Measurements from ENCODE around the gene NBEA. TPM values are rescaled to one million over a fixed set of nuclear protein-coding genes. Genes with fewer than 3 reads are reported as not detected.

NBEA gene
- total RNA-seq, 2 donors from 2014 or later = 0.62 to 1.2 TPM

DNA sequence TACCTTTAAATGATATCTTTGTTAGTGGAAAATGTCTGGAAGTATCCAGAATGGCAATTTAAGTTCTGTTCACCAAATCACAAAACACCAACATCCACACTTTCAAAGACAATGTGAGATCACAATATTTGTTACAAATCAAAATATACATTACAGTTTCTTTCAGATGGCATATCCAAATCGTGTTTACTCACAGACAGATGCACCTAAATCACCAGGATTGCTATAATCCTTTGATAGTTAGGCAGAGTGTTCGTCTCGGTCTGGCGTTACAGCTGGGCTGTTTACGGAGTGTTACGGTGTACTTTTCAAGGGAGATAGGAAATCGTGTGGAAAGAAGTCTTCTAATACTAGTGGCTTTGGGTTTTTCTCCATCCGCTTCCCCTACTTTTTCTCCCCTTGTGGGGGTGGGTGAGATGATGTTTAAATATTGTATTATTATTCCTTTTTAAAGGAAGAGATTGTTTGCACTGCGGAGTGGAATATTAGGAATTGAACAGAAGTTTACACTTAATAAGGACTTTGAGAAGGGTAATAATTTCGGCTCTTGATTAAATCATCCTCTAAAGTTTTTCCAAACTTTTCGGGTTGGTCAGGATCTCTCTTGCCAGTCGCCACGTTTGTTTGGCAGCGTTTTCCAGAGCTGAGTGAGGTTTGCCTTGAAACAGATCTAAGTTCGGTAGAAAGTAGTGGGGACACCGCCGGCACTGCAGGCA lies 532.6 kb downstream of the NBEA start:
- peaks cover 73% of the 10 kb centered on the region for H3K27me3 Mint-ChIP-seq (ENCODE audit: low read depth)
- H3K36me3 Mint-ChIP-seq (ENCODE audit: insufficient read depth in 2 of 2) = peaks cover 8 to 17% of the 10 kb centered on the region in 2 donors
- H3K27ac Mint-ChIP-seq = peak overlapping the region; percentile 38
- no peak for ATAC-seq (replicated peaks in 1 of 2)
- no peaks in the 10 kb centered on the region for H3K9me3 Mint-ChIP-seq
- peaks cover 61% of the 10 kb centered on the region for H3K4me1 Mint-ChIP-seq (ENCODE audit: low read depth)
- H3K4me3 Mint-ChIP-seq = peak overlapping the region; percentile 77 to 86
- no peak for DNase-seq

DNA sequence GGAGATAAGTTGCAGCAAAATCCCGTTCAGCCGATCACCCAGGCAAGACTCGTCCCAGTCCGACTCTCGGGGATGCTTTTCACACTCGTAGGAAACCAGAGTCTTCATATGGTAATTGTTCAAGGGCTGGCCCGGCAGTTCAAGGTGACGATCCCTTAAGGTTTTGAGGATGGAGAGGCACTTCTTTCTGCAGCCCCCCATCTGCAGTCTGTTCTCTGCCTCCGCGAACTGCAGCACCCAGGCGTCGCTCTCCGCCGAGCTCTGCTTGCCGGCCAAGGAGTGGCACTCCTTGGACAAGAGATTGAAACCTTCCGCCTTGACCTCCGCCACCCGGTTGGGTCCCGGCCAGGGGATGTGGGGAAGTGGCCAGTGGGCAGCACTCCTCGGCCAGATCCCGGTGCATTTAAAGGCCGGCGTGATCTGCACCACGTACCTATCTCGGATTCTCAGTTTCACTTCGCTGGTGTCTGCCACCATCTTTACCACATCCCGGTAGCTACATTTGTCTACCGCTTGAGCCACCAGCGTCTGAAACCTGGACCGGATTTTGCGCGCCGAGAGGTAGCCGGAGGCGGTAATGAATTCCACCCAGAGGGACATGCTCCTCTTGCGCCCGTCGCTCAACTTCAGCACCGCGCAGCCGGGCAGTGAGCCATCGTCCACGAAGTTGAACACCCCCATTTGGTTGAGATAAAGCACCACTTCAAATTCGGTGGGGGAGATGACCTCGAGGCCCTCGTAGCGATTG lies 533.3 kb downstream of the NBEA start:
- Mint-ChIP-seq H3K27me3 (ENCODE audit: low read depth) (peaks cover 66% of the 10 kb centered on the region), H3K4me3 (peak overlapping the region; percentile 77 to 86), H3K9me3 (no peaks in the 10 kb centered on the region), H3K4me1 (ENCODE audit: low read depth) (peaks cover 57% of the 10 kb centered on the region), H3K27ac (peak overlapping the region; percentile 60), H3K36me3 (ENCODE audit: insufficient read depth in 2 of 2) (peaks cover 4 to 11% of the 10 kb centered on the region in 2 donors)
- peak; percentile 13 to 28 for DNase-seq
- ATAC-seq (replicated peaks in 1 of 2) = peak; percentile 30 to 44

- ATAC-seq (replicated peaks in 1 of 2) = peak; percentile 24 to 28
- H3K27ac Mint-ChIP-seq = peak within 1 kb of the TSS; percentile 60
- no peaks in the 10 kb centered on the region for H3K9me3 Mint-ChIP-seq
- peaks cover 52% of the 10 kb centered on the region for H3K4me1 Mint-ChIP-seq (ENCODE audit: low read depth)
- H3K27me3 Mint-ChIP-seq (ENCODE audit: low read depth) = peaks cover 60% of the 10 kb centered on the region
- peak within 1 kb of the TSS; percentile 77 to 86 for H3K4me3 Mint-ChIP-seq
- peak; percentile 2 to 6 for DNase-seq
- H3K36me3 Mint-ChIP-seq (ENCODE audit: insufficient read depth in 2 of 2) = peaks cover 2 to 9% of the 10 kb centered on the region in 2 donors
Measured at GRCh38 chr13:35475960-35476943, 534.2 kb downstream of the NBEA start, which contains the start of gene MAB21L1. Gene MAB21L1, minus strand, starts transcription at chr13:35476689. Its CDS starts 551 bp downstream, at chr13:35476138.

DNA sequence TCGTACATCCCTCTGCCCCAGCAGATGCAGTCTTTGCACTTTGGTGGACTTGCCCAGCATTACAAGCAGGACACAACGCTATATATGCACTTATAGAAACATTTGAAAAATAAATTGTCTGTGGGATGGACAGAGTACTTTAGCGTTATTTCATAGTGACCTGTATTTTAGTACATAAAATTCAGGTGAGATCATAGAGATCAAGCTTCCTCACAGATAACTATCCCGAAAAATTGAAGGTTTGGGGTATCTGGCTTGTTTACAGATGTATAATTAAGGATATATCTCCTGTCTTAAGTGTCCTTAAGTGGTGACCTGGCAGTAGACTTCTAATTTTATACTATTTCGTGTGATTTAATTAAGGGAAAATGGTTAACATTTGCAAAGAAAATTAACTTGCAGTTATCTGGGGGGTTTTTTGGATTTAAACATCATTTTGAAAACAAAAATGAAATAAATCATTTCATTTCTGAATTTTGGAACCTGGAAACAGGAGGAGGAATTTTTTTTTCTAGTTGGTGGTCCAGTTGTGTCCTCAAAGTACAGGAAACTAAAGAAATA lies 535.4 kb downstream of the NBEA start:
- DNase-seq = no peak
- Mint-ChIP-seq H3K27me3 (ENCODE audit: low read depth) (peaks cover 52% of the 10 kb centered on the region), H3K36me3 (ENCODE audit: insufficient read depth in 2 of 2) (peaks cover 0 to 9% of the 10 kb centered on the region in 2 donors), H3K4me3 (peak overlapping the region; percentile 77 to 86), H3K9me3 (no peaks in the 10 kb centered on the region), H3K4me1 (ENCODE audit: low read depth) (peaks cover 40% of the 10 kb centered on the region), H3K27ac (no peak overlapping the region)
- no peak for ATAC-seq (replicated peaks in 1 of 2)

DNA sequence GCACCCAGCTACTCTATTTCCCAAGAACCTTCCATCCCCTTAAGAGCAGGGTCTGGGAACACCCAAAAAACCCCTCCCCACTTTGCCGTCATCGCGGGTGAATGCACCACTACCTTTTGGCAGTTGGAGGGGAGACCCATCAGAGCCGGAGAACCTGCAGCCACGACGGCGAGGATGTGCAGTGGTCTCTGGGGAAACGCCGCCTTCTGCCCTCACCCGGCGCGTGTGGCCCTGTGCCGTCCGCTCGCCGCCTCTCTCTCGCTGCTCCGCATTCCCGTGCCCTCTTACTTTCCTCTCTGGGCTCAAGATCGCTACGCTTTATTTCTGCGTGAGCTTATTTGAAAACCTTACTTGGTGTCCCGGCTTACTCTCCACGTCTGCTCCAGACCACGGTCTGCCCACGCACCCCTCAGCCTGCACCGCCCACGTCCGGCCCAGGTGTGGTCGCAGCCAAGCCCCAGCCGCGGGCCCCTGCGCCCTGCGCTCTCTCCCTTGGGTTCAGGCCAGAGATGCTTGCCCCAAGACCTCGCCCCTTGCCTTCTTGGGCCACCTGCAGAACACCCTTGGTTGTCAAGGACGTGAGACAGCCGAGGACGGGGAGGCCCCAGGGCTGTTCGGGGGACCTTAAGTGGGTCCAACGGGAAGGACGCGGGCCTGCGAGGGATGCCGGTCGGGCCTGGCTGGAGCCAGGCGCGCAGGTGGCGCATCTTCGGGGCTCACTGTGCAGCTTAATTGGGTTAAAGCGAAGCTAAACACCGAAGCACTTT lies 536.4 kb downstream of the NBEA start:
- H3K27me3 Mint-ChIP-seq (ENCODE audit: low read depth) = peaks cover 52% of the 10 kb centered on the region
- DNase-seq = peak; percentile 2 to 4
- H3K4me3 Mint-ChIP-seq = peak overlapping the region; percentile 65 to 66
- H3K27ac Mint-ChIP-seq = no peak overlapping the region
- H3K9me3 Mint-ChIP-seq = no peaks in the 10 kb centered on the region
- ATAC-seq (replicated peaks in 1 of 2) = peak in 1 of 2 donors; percentile 25
- H3K36me3 Mint-ChIP-seq (ENCODE audit: insufficient read depth in 2 of 2) = peaks cover 0 to 9% of the 10 kb centered on the region in 2 donors
- H3K4me1 Mint-ChIP-seq (ENCODE audit: low read depth) = peaks cover 38% of the 10 kb centered on the region

- peak overlapping the region; percentile 65 to 66 for H3K4me3 Mint-ChIP-seq
- ATAC-seq (replicated peaks in 1 of 2) = no peak
- peaks cover 38% of the 10 kb centered on the region for H3K4me1 Mint-ChIP-seq (ENCODE audit: low read depth)
- peaks cover 52% of the 10 kb centered on the region for H3K27me3 Mint-ChIP-seq (ENCODE audit: low read depth)
- H3K36me3 Mint-ChIP-seq (ENCODE audit: insufficient read depth in 2 of 2) = peaks cover 0 to 8% of the 10 kb centered on the region in 2 donors
- DNase-seq = no peak
- no peaks in the 10 kb centered on the region for H3K9me3 Mint-ChIP-seq
- H3K27ac Mint-ChIP-seq = no peak overlapping the region
Measured at GRCh38 chr13:35479038-35479492, 537.0 kb downstream of the NBEA start.

DNA sequence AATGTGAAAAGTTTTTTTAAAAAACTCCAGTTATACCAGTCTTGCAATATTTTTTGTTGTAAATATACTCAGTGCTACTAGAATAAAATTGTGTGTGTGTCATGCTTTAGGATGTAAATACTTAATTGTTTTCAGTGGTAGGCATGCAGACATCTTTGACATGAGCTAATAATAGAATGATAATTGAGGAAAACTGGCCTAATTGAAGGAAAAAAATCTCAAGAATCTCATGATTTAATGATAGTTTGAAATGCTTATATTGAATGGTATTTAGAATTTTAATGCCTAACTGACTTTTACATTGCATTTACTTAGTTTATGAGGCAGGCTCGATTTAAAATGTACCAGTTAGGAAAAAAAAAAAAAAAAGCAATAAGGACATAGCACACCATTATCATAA lies 537.6 kb downstream of the NBEA start:
- peaks cover 0 to 6% of the 10 kb centered on the region in 2 donors for H3K36me3 Mint-ChIP-seq (ENCODE audit: insufficient read depth in 2 of 2)
- no peak overlapping the region for H3K27ac Mint-ChIP-seq
- H3K9me3 Mint-ChIP-seq = no peaks in the 10 kb centered on the region
- H3K4me1 Mint-ChIP-seq (ENCODE audit: low read depth) = peaks cover 34% of the 10 kb centered on the region
- H3K27me3 Mint-ChIP-seq (ENCODE audit: low read depth) = peaks cover 47% of the 10 kb centered on the region
- DNase-seq (no peak), ATAC-seq (replicated peaks in 1 of 2) (no peak)
- no peak overlapping the region for H3K4me3 Mint-ChIP-seq

- Mint-ChIP-seq H3K4me3 (no peak overlapping the region), H3K27ac (no peak overlapping the region), H3K9me3 (no peaks in the 10 kb centered on the region), H3K36me3 (ENCODE audit: insufficient read depth in 2 of 2) (peaks cover 0 to 6% of the 10 kb centered on the region in 2 donors), H3K4me1 (ENCODE audit: low read depth) (peaks cover 30% of the 10 kb centered on the region), H3K27me3 (ENCODE audit: low read depth) (peaks cover 40% of the 10 kb centered on the region)
- ATAC-seq (replicated peaks in 1 of 2) (no peak), DNase-seq (no peak)
Measured at GRCh38 chr13:35480346-35480745, 538.3 kb downstream of the NBEA start.

- peaks cover 26% of the 10 kb centered on the region for H3K27me3 Mint-ChIP-seq (ENCODE audit: low read depth)
- no peak overlapping the region for H3K4me3 Mint-ChIP-seq
- H3K27ac Mint-ChIP-seq = no peak overlapping the region
- H3K9me3 Mint-ChIP-seq = no peaks in the 10 kb centered on the region
- no peak for DNase-seq
- peaks cover 15% of the 10 kb centered on the region for H3K4me1 Mint-ChIP-seq (ENCODE audit: low read depth)
- no peak for ATAC-seq (replicated peaks in 1 of 2)
- no peaks in the 10 kb centered on the region for H3K36me3 Mint-ChIP-seq (ENCODE audit: insufficient read depth in 2 of 2)
Measured at GRCh38 chr13:35481777-35482176, 539.7 kb downstream of the NBEA start.

- peaks cover 9% of the 10 kb centered on the region for H3K4me1 Mint-ChIP-seq (ENCODE audit: low read depth)
- no peaks in the 10 kb centered on the region for H3K36me3 Mint-ChIP-seq (ENCODE audit: insufficient read depth in 2 of 2)
- no peak overlapping the region for H3K4me3 Mint-ChIP-seq
- no peaks in the 10 kb centered on the region for H3K9me3 Mint-ChIP-seq
- no peak overlapping the region for H3K27ac Mint-ChIP-seq
- H3K27me3 Mint-ChIP-seq (ENCODE audit: low read depth) = peaks cover 19% of the 10 kb centered on the region
- DNase-seq = no peak
- no peak for ATAC-seq (replicated peaks in 1 of 2)
Measured at GRCh38 chr13:35482527-35482926, 540.5 kb downstream of the NBEA start.

- Mint-ChIP-seq H3K4me3 (no peak overlapping the region), H3K27me3 (ENCODE audit: low read depth) (peaks cover 6% of the 10 kb centered on the region), H3K9me3 (no peaks in the 10 kb centered on the region), H3K27ac (no peak overlapping the region), H3K4me1 (ENCODE audit: low read depth) (peaks cover 1% of the 10 kb centered on the region), H3K36me3 (ENCODE audit: insufficient read depth in 2 of 2) (no peaks in the 10 kb centered on the region)
- ATAC-seq (replicated peaks in 1 of 2) = no peak
- DNase-seq = no peak
Measured at GRCh38 chr13:35483761-35484160, 541.7 kb downstream of the NBEA start.

DNA sequence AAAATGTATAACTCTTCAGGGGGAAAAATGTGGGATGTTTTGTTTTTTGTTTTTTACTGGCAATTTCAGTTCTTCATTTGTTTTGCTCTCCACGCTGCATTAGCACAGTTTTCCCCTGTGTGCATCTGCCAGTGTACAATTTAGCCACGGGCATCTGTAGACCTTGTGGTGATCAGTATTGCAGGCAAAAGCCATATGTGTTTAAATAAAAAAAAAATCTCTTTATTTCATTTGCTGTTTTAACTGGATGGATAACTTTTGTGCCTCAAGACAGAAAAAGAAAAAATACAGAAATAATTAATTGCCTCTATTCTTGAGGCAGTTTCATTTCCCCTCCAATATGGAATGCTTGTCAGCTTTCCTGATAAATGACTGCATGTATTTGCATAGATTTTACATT lies 542.3 kb downstream of the NBEA start:
- H3K27ac Mint-ChIP-seq = no peak overlapping the region
- DNase-seq (no peak), ATAC-seq (replicated peaks in 1 of 2) (no peak)
- no peaks in the 10 kb centered on the region for H3K36me3 Mint-ChIP-seq (ENCODE audit: insufficient read depth in 2 of 2)
- no peak overlapping the region for H3K4me3 Mint-ChIP-seq
- H3K4me1 Mint-ChIP-seq (ENCODE audit: low read depth) = no peaks in the 10 kb centered on the region
- H3K9me3 Mint-ChIP-seq = no peaks in the 10 kb centered on the region
- peaks cover under 1% of the 10 kb centered on the region for H3K27me3 Mint-ChIP-seq (ENCODE audit: low read depth)

Measured in activated T-cell treated with anti-CD3 and anti-CD28 coated beads, Interleukin-2, amount 50 U/mL, for 72 hours (primary cell).